Liver (tissue), 3 donors: ENCODE results near the gene CCL25.

Source experiments
- EGR1 ChIP-seq, 2 donors: IDR thresholded peaks; 2 replicates each; pipeline ENCODE4 v1.6.1; 2016 to 2018; ENCODE audit warnings: antibody characterized with exemption in 2 of 2, low read depth in 2 of 2
- GABPA ChIP-seq, 2 donors: IDR thresholded peaks in 1 of 2; conservative IDR thresholded peaks in 1 of 2; 2 replicates each; pipeline ENCODE4 v1.6.1; 2016; ENCODE audit warnings: antibody characterized with exemption in 2 of 2, mild to moderate bottlenecking in 1 of 2, moderate library complexity in 1 of 2
- RAD21 ChIP-seq, 2 donors: IDR thresholded peaks; 2 replicates each; pipeline ENCODE4 v1.6.1; 2016; ENCODE audit warnings: antibody characterized with exemption in 2 of 2, mild to moderate bottlenecking in 2 of 2
- REST ChIP-seq: IDR thresholded peaks from 2 replicates; pipeline ENCODE4 v1.6.1; 2016; ENCODE audit warnings: antibody characterized with exemption, mild to moderate bottlenecking
- YY1 ChIP-seq: IDR thresholded peaks from 2 replicates; pipeline ENCODE4 v1.6.1; 2016; ENCODE audit warnings: antibody characterized with exemption, mild to moderate bottlenecking
- TF ChIP-seq, protein P1 (sequence below): IDR thresholded peaks from 2 replicates; pipeline ENCODE4 v1.6.1; 2016; ENCODE audit warnings: antibody characterized with exemption
- TF ChIP-seq, protein P2 (sequence below): fragments of 150-350 bp; IDR thresholded peaks from 2 replicates; pipeline ENCODE4 v1.5.1; 2017; ENCODE audit warnings: improper control_type of control experiment, low read depth, low read length; ENCODE audit not compliant: missing input control
- donor health status: healthy.
- donor health status: healthy.

- TF ChIP-seq, protein P1, sequence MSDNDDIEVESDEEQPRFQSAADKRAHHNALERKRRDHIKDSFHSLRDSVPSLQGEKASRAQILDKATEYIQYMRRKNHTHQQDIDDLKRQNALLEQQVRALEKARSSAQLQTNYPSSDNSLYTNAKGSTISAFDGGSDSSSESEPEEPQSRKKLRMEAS: no peak
- TF ChIP-seq YY1 (no peak), GABPA (IDR thresholded peaks at IDR 0.05 in 1 of 2, conservative IDR thresholded peaks at IDR 0.05 in 1 of 2) (no peak), EGR1 (IDR thresholded peaks at IDR 0.05; ENCODE audit: low read depth in 2 of 2) (no peak), RAD21 (IDR thresholded peaks at IDR 0.05) (no peak), REST (no peak)
- TF ChIP-seq, protein P2, sequence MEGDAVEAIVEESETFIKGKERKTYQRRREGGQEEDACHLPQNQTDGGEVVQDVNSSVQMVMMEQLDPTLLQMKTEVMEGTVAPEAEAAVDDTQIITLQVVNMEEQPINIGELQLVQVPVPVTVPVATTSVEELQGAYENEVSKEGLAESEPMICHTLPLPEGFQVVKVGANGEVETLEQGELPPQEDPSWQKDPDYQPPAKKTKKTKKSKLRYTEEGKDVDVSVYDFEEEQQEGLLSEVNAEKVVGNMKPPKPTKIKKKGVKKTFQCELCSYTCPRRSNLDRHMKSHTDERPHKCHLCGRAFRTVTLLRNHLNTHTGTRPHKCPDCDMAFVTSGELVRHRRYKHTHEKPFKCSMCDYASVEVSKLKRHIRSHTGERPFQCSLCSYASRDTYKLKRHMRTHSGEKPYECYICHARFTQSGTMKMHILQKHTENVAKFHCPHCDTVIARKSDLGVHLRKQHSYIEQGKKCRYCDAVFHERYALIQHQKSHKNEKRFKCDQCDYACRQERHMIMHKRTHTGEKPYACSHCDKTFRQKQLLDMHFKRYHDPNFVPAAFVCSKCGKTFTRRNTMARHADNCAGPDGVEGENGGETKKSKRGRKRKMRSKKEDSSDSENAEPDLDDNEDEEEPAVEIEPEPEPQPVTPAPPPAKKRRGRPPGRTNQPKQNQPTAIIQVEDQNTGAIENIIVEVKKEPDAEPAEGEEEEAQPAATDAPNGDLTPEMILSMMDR: no peak
Observed at GRCh38 chr19:8046569-8047165, 5.9 kb upstream of the CCL25 start.
